ENCODE data around the gene DCN.

DCN gene

GRCh38 chr12:91189516-91189915, 6.9 kb upstream of the DCN start:
- Histone ChIP-seq H3K9me3 (ENCODE audit: control insufficient read depth, low read length) (no peaks in the 10 kb centered on the region), H3K4me1 (ENCODE audit: control insufficient read depth, insufficient read depth, low read length, poor library complexity, severe bottlenecking) (no peaks in the 10 kb centered on the region), H3K27me3 (replicated peaks; ENCODE audit: control insufficient read depth, insufficient read depth, low read length, poor library complexity, severe bottlenecking) (no peaks in the 10 kb centered on the region), H3K4me3 (ENCODE audit: insufficient read depth, low read depth, low read length, poor library complexity, severe bottlenecking) (no peak overlapping the region), H3K36me3 (ENCODE audit: control insufficient read depth, insufficient read depth, low read length) (no peaks in the 10 kb centered on the region), H3K27ac (ENCODE audit: insufficient read depth, low read length, poor library complexity, severe bottlenecking) (no peak overlapping the region)
- DNase-seq, result no peak

- Histone ChIP-seq H3K27me3 (replicated peaks; ENCODE audit: control insufficient read depth, insufficient read depth, low read length, poor library complexity, severe bottlenecking) (no peaks in the 10 kb centered on the region), H3K4me3 (ENCODE audit: insufficient read depth, low read depth, low read length, poor library complexity, severe bottlenecking) (no peak overlapping the region), H3K4me1 (ENCODE audit: control insufficient read depth, insufficient read depth, low read length, poor library complexity, severe bottlenecking) (no peaks in the 10 kb centered on the region), H3K36me3 (ENCODE audit: control insufficient read depth, insufficient read depth, low read length) (no peaks in the 10 kb centered on the region), H3K9me3 (ENCODE audit: control insufficient read depth, low read length) (no peaks in the 10 kb centered on the region), H3K27ac (ENCODE audit: insufficient read depth, low read length, poor library complexity, severe bottlenecking) (no peak overlapping the region)
- DNase-seq, result no peak
Measured at GRCh38 chr12:91188778-91189177, 6.2 kb upstream of the DCN start.

- Histone ChIP-seq H3K9me3 (ENCODE audit: control insufficient read depth, low read length) (no peaks in the 10 kb centered on the region), H3K27ac (ENCODE audit: insufficient read depth, low read length, poor library complexity, severe bottlenecking) (no peak overlapping the region), H3K36me3 (ENCODE audit: control insufficient read depth, insufficient read depth, low read length) (no peaks in the 10 kb centered on the region), H3K27me3 (replicated peaks; ENCODE audit: control insufficient read depth, insufficient read depth, low read length, poor library complexity, severe bottlenecking) (no peaks in the 10 kb centered on the region), H3K4me3 (ENCODE audit: insufficient read depth, low read depth, low read length, poor library complexity, severe bottlenecking) (no peak overlapping the region), H3K4me1 (ENCODE audit: control insufficient read depth, insufficient read depth, low read length, poor library complexity, severe bottlenecking) (no peaks in the 10 kb centered on the region)
- no peak for DNase-seq
Measured at GRCh38 chr12:91186156-91186555, 3.5 kb upstream of the DCN start.

GRCh38 chr12:91185421-91185820, 2.8 kb upstream of the DCN start:
- DNase-seq, result no peak
- no peak overlapping the region for H3K27ac ChIP-seq (ENCODE audit: insufficient read depth, low read length, poor library complexity, severe bottlenecking)
- H3K4me3 ChIP-seq (ENCODE audit: insufficient read depth, low read depth, low read length, poor library complexity, severe bottlenecking), result no peak overlapping the region
- no peaks in the 10 kb centered on the region for H3K36me3 ChIP-seq (ENCODE audit: control insufficient read depth, insufficient read depth, low read length)
- H3K9me3 ChIP-seq (ENCODE audit: control insufficient read depth, low read length), result no peaks in the 10 kb centered on the region
- H3K4me1 ChIP-seq (ENCODE audit: control insufficient read depth, insufficient read depth, low read length, poor library complexity, severe bottlenecking), result no peaks in the 10 kb centered on the region
- no peaks in the 10 kb centered on the region for H3K27me3 ChIP-seq (replicated peaks; ENCODE audit: control insufficient read depth, insufficient read depth, low read length, poor library complexity, severe bottlenecking)

GRCh38 chr12:91183551-91183950, 934 bp upstream of the DCN start:
- no peaks in the 10 kb centered on the region for H3K36me3 ChIP-seq (ENCODE audit: control insufficient read depth, insufficient read depth, low read length)
- H3K27ac ChIP-seq (ENCODE audit: insufficient read depth, low read length, poor library complexity, severe bottlenecking), result no peak overlapping the region
- no peaks in the 10 kb centered on the region for H3K9me3 ChIP-seq (ENCODE audit: control insufficient read depth, low read length)
- no peaks in the 10 kb centered on the region for H3K4me1 ChIP-seq (ENCODE audit: control insufficient read depth, insufficient read depth, low read length, poor library complexity, severe bottlenecking)
- H3K27me3 ChIP-seq (replicated peaks; ENCODE audit: control insufficient read depth, insufficient read depth, low read length, poor library complexity, severe bottlenecking), result no peaks in the 10 kb centered on the region
- H3K4me3 ChIP-seq (ENCODE audit: insufficient read depth, low read depth, low read length, poor library complexity, severe bottlenecking), result no peak overlapping the region
- no peak for DNase-seq

GRCh38 chr12:91180582-91181395, 1.8 kb downstream of the DCN start:
- Histone ChIP-seq H3K27me3 (replicated peaks; ENCODE audit: control insufficient read depth, insufficient read depth, low read length, poor library complexity, severe bottlenecking) (no peaks in the 10 kb centered on the region), H3K36me3 (ENCODE audit: control insufficient read depth, insufficient read depth, low read length) (no peaks in the 10 kb centered on the region), H3K4me1 (ENCODE audit: control insufficient read depth, insufficient read depth, low read length, poor library complexity, severe bottlenecking) (no peaks in the 10 kb centered on the region), H3K27ac (ENCODE audit: insufficient read depth, low read length, poor library complexity, severe bottlenecking) (no peak overlapping the region), H3K9me3 (ENCODE audit: control insufficient read depth, low read length) (no peaks in the 10 kb centered on the region), H3K4me3 (ENCODE audit: insufficient read depth, low read depth, low read length, poor library complexity, severe bottlenecking) (no peak overlapping the region)
- DNase-seq, result no peak

- Histone ChIP-seq H3K9me3 (ENCODE audit: control insufficient read depth, low read length) (no peaks in the 10 kb centered on the region), H3K36me3 (ENCODE audit: control insufficient read depth, insufficient read depth, low read length) (no peaks in the 10 kb centered on the region), H3K27me3 (replicated peaks; ENCODE audit: control insufficient read depth, insufficient read depth, low read length, poor library complexity, severe bottlenecking) (no peaks in the 10 kb centered on the region), H3K27ac (ENCODE audit: insufficient read depth, low read length, poor library complexity, severe bottlenecking) (no peak overlapping the region), H3K4me1 (ENCODE audit: control insufficient read depth, insufficient read depth, low read length, poor library complexity, severe bottlenecking) (no peaks in the 10 kb centered on the region), H3K4me3 (ENCODE audit: insufficient read depth, low read depth, low read length, poor library complexity, severe bottlenecking) (no peak overlapping the region)
- no peak for DNase-seq
Measured at GRCh38 chr12:91179966-91180561, 2.6 kb downstream of the DCN start.

GRCh38 chr12:91179315-91179714, 3.3 kb downstream of the DCN start:
- H3K4me3 ChIP-seq (ENCODE audit: insufficient read depth, low read depth, low read length, poor library complexity, severe bottlenecking), result no peak overlapping the region
- DNase-seq, result no peak
- no peaks in the 10 kb centered on the region for H3K4me1 ChIP-seq (ENCODE audit: control insufficient read depth, insufficient read depth, low read length, poor library complexity, severe bottlenecking)
- no peak overlapping the region for H3K27ac ChIP-seq (ENCODE audit: insufficient read depth, low read length, poor library complexity, severe bottlenecking)
- H3K36me3 ChIP-seq (ENCODE audit: control insufficient read depth, insufficient read depth, low read length), result no peaks in the 10 kb centered on the region
- H3K27me3 ChIP-seq (replicated peaks; ENCODE audit: control insufficient read depth, insufficient read depth, low read length, poor library complexity, severe bottlenecking), result no peaks in the 10 kb centered on the region
- H3K9me3 ChIP-seq (ENCODE audit: control insufficient read depth, low read length), result no peaks in the 10 kb centered on the region

GRCh38 chr12:91178781-91179180, 3.8 kb downstream of the DCN start:
- Histone ChIP-seq H3K27me3 (replicated peaks; ENCODE audit: control insufficient read depth, insufficient read depth, low read length, poor library complexity, severe bottlenecking) (no peaks in the 10 kb centered on the region), H3K4me3 (ENCODE audit: insufficient read depth, low read depth, low read length, poor library complexity, severe bottlenecking) (no peak overlapping the region), H3K9me3 (ENCODE audit: control insufficient read depth, low read length) (no peaks in the 10 kb centered on the region), H3K36me3 (ENCODE audit: control insufficient read depth, insufficient read depth, low read length) (no peaks in the 10 kb centered on the region), H3K27ac (ENCODE audit: insufficient read depth, low read length, poor library complexity, severe bottlenecking) (no peak overlapping the region), H3K4me1 (ENCODE audit: control insufficient read depth, insufficient read depth, low read length, poor library complexity, severe bottlenecking) (no peaks in the 10 kb centered on the region)
- no peak for DNase-seq

- Histone ChIP-seq H3K9me3 (ENCODE audit: control insufficient read depth, low read length) (no peaks in the 10 kb centered on the region), H3K27me3 (replicated peaks; ENCODE audit: control insufficient read depth, insufficient read depth, low read length, poor library complexity, severe bottlenecking) (no peaks in the 10 kb centered on the region), H3K4me3 (ENCODE audit: insufficient read depth, low read depth, low read length, poor library complexity, severe bottlenecking) (no peak overlapping the region), H3K36me3 (ENCODE audit: control insufficient read depth, insufficient read depth, low read length) (no peaks in the 10 kb centered on the region), H3K4me1 (ENCODE audit: control insufficient read depth, insufficient read depth, low read length, poor library complexity, severe bottlenecking) (no peaks in the 10 kb centered on the region), H3K27ac (ENCODE audit: insufficient read depth, low read length, poor library complexity, severe bottlenecking) (no peak overlapping the region)
- DNase-seq, result no peak
Measured at GRCh38 chr12:91178139-91178561, 4.5 kb downstream of the DCN start.

Measured in effector memory CD4-positive, alpha-beta T cell (primary cell).